Heart right ventricle (tissue), 16 donors: ENCODE results near the gene KRTAP22-2. TPM values are rescaled to one million over a fixed set of nuclear protein-coding genes. Genes with fewer than 3 reads are reported as not detected.

Experiments
- ATAC-seq, 8 donors: fragments of 200-7000 bp; cut with Tn5 transposase; one replicate each; pipeline ENCODE4 v1.9.1; 2020; ENCODE audit warnings: mild to moderate bottlenecking in 8 of 8, moderate library complexity in 8 of 8, moderate number of reproducible peaks in 1 of 8
- DNase-seq, 2 donors: peaks; one replicate each; pipeline ENCODE4 v3.0.0-alpha.2; 2020
- H3K27ac ChIP-seq, 10 donors: fragments of 200-600 bp; sonication (generic) in 2 of 10; one replicate each; pipeline versions ENCODE4 v1.5.0 to v1.8.0; 2020 to 2022; ENCODE audit warnings: mild to moderate bottlenecking in 3 of 10
- H3K27me3 ChIP-seq, 7 donors: fragments of 200-600 bp; one replicate each; pipeline ENCODE4 v1.8.0; 2021 to 2022; ENCODE audit warnings: mild to moderate bottlenecking in 2 of 7
- H3K36me3 ChIP-seq, 9 donors: fragments of 200-600 bp; sonication (generic) in 1 of 9; one replicate each; pipeline versions ENCODE4 v1.5.0 to v1.8.0; 2020 to 2022; ENCODE audit warnings: mild to moderate bottlenecking in 2 of 9
- H3K4me1 ChIP-seq, 9 donors: fragments of 200-600 bp; sonication (generic) in 1 of 9; one replicate each; pipeline versions ENCODE4 v1.5.0 to v1.8.0; 2020 to 2022; ENCODE audit warnings: mild to moderate bottlenecking in 4 of 9
- H3K4me3 ChIP-seq, 10 donors: fragments of 200-600 bp; sonication (generic) in 2 of 10; one replicate each; pipeline versions ENCODE4 v1.5.0 to v1.8.0; 2020 to 2022; ENCODE audit warnings: mild to moderate bottlenecking in 7 of 10, moderate library complexity in 2 of 10
- H3K9me3 ChIP-seq, 11 donors: fragments of 200-600 bp in 10 of 11; sonication (generic) in 2 of 11; one replicate each; pipeline versions ENCODE4 v1.5.0 to v1.8.0; 2013 to 2022; ENCODE audit warnings: mild to moderate bottlenecking in 2 of 11, control low read depth in 1 of 11, moderate library complexity in 1 of 11
- WGBS, 2 donors: extraction: QIAGEN DNeasy Blood & Tissue Kit; methylation state at CpG; one replicate each; pipeline ENCODE4 v1.1.7; 2013; ENCODE audit warnings: inconsistent platforms in 1 of 2; 5-methylcytosine and 5-hydroxymethylcytosine counted together
- intact Hi-C, 10 donors: fragments of 100-400 bp; cut with DNase I; formaldehyde crosslinking; loops; one replicate each; pipeline versions ENCODE4 v1.11.1 to v1.14.2; 2022
- polyA plus RNA-seq, 2 donors: library from polyadenylated mRNA; stranded (reverse); fragments of 200-250 nt; gene quantifications; one replicate each; pipeline ENCODE4 v1.2.3, GENCODE V29; 2013
- total RNA-seq, 10 donors: library from RNA; stranded (reverse); fragmentation: NEBNext Ultra II Directional in 3 of 10; extraction: Animal tissue kit (Norgen Biotek cat#: 25700) in 3 of 10; gene quantifications; one replicate each; pipeline versions ENCODE4 v1.2.1 to v1.2.4, GENCODE V29; 2021 to 2023
- TF ChIP-seq, protein P1 (sequence below), 9 donors: fragments of 200-600 bp; sonication (generic) in 2 of 9; IDR thresholded peaks; one replicate each; pipeline versions ENCODE4 v1.5.0 to v1.8.0; 2021 to 2022; ENCODE audit warnings: antibody characterized with exemption in 9 of 9, mild to moderate bottlenecking in 5 of 9, moderate library complexity in 1 of 9
- donor health status: Arrhythmogenic right ventricular cardiomyopathy.
- donor health status: ischemic (EF 13 %, LVEDD 7.1; RV severe dilation, severe dysfunction).
- donor health status: healthy with polysubstance abuse.
- donor health status: DM: no; HTN: yes; CAD: no.
- donor health status: DM: no; HTN: no; CAD: no.
- donor health status: ischemic (EF 25% LVEDD 6.9; RV normal size, moderate dysfunction).
- donor health status: ischemic (EF 25% LVEDD 5.7; RV mildly dilated, moderate dysfunction).
- donor health status: healthy.
- donor health status: DM: yes; HTN: yes; CAD: no.
- donor health status: Ischemic cardiomyopathy.
- donor health status: ischemic (EF 35%, LVEDD 5.7; RV mildly dilated, moderate dysfunction).
- donor health status: nonischemic (EF 11% LVEDD 7.7; RV severe dilation, severe dysfunction).
- donor health status: DM: yes; HTN: yes; CAD: no.
- donor health status: PGD.
- donor health status: ischemic (EF 29% LVEDD 5.4; RV normal size, mild dysfunction).
- donor health status: nonischemic (EF 23%, LVEDD 6.1; RV moderate dilation, normal function).

Gene KRTAP22-2
- total and polyA plus RNA-seq, 12 donors = not detected

DNA sequence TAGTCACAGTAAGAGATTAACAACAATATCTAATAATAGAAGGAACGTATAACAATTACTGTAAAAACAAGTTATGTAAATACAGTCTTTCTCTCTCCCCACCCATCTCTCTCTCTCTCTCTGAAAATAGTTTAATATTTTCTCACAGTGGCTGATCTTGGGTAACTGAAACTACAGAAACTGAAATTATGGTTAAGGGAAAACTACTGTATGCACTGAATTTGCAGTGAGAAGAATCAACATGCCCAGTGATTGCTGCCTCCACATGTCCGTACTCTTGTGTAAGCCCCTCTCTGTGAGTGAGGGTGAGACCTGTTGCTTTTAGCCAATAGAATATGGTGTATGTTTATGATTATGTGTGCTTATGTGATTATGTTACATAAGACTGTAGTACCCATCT, 21.9 kb upstream of the KRTAP22-2 start:
- ATAC-seq (no peak), DNase-seq (no peak)
- WGBS, 2 donors = 82 to 92% methylated on average over 2 of the region's 2 CpGs
- Histone ChIP-seq H3K4me1 (no peaks in the 10 kb centered on the region), H3K27me3 (no peaks in the 10 kb centered on the region), H3K4me3 (no peak overlapping the region), H3K27ac (no peak overlapping the region), H3K9me3 (peaks cover 0 to 12% (median 0%) of the 10 kb centered on the region in 11 donors), H3K36me3 (no peaks in the 10 kb centered on the region)
- TF ChIP-seq, protein P1, sequence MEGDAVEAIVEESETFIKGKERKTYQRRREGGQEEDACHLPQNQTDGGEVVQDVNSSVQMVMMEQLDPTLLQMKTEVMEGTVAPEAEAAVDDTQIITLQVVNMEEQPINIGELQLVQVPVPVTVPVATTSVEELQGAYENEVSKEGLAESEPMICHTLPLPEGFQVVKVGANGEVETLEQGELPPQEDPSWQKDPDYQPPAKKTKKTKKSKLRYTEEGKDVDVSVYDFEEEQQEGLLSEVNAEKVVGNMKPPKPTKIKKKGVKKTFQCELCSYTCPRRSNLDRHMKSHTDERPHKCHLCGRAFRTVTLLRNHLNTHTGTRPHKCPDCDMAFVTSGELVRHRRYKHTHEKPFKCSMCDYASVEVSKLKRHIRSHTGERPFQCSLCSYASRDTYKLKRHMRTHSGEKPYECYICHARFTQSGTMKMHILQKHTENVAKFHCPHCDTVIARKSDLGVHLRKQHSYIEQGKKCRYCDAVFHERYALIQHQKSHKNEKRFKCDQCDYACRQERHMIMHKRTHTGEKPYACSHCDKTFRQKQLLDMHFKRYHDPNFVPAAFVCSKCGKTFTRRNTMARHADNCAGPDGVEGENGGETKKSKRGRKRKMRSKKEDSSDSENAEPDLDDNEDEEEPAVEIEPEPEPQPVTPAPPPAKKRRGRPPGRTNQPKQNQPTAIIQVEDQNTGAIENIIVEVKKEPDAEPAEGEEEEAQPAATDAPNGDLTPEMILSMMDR (IDR thresholded peaks at IDR 0.05) = no peak
- intact Hi-C loops = no loop called here

GRCh38 chr21:30605968-30606367, 15.8 kb upstream of the KRTAP22-2 start:
- H3K9me3 ChIP-seq = peaks cover 0 to 8% (median 0%) of the 10 kb centered on the region in 11 donors
- intact Hi-C loops = no loop called here

GRCh38 chr21:30600787-30601186, 10.6 kb upstream of the KRTAP22-2 start, which contains the start of gene KRTAP22-1:
KRTAP22-1 (plus strand) TSS chr21:30601087.
- H3K9me3 ChIP-seq = peaks cover 0 to 6% (median 0%) of the 10 kb centered on the region in 11 donors
- no peak for DNase-seq
- no peaks in the 10 kb centered on the region for H3K36me3 ChIP-seq
- H3K27ac ChIP-seq = no peak within 1 kb of the TSS
- intact Hi-C loops = no loop called here
- H3K4me1 ChIP-seq = no peaks in the 10 kb centered on the region
- 44 to 95% methylated on average over 1 of the region's 1 CpG for WGBS, 2 donors
- no peak within 1 kb of the TSS for H3K4me3 ChIP-seq
- TF ChIP-seq, protein P1 (IDR thresholded peaks at IDR 0.05) = no peak
- no peak for ATAC-seq
- no peaks in the 10 kb centered on the region for H3K27me3 ChIP-seq

More at GRCh38 chr21:30605968-30606367, 15.8 kb upstream of the KRTAP22-2 start:
- Histone ChIP-seq H3K27ac (no peak overlapping the region), H3K27me3 (no peaks in the 10 kb centered on the region), H3K4me1 (no peaks in the 10 kb centered on the region), H3K4me3 (no peak overlapping the region), H3K36me3 (no peaks in the 10 kb centered on the region)
- ATAC-seq (no peak), DNase-seq (no peak)
- 89 to 90% methylated on average over 2 of the region's 2 CpGs for WGBS, 2 donors
- TF ChIP-seq, protein P1 (IDR thresholded peaks at IDR 0.05) = no peak

DNA sequence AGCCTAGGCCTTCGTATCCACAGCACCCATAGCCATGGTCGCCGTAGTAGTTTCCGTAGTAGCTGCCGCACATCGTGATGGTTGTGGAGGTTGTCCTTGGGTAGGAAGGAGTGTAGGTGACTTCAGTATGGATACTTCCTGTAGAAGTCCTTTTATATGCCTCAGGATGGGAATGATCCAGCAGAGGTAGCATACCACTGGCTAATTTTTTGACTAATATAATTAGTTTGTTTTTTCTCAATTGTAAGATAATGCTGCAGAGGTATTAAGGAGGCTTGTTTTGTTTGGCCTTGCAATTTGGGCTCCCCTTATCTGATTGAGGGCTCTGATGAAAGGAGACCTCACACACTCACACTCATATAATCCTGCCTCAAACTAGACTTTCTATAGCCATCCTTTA, 8.6 kb upstream of the KRTAP22-2 start, which contains the start of gene KRTAP6-2:
TSS of gene KRTAP6-2 (minus strand) at position 101 of the 400 bp plus-strand sequence. CDS start at position 73, 28 bp downstream.
- no peak within 1 kb of the TSS for H3K4me3 ChIP-seq
- H3K4me1 ChIP-seq = no peaks in the 10 kb centered on the region
- ATAC-seq (no peak), DNase-seq (no peak)
- no peaks in the 10 kb centered on the region for H3K27me3 ChIP-seq
- peaks cover 0 to 6% (median 0%) of the 10 kb centered on the region in 11 donors for H3K9me3 ChIP-seq
- intact Hi-C loops = no loop called here
- WGBS, 2 donors = 93 to 98% methylated on average over 6 of the region's 6 CpGs
- no peaks in the 10 kb centered on the region for H3K36me3 ChIP-seq
- no peak within 1 kb of the TSS for H3K27ac ChIP-seq
- TF ChIP-seq, protein P1 (IDR thresholded peaks at IDR 0.05) = no peak
